ENCODE measurements around the gene TPMT.

DNA sequence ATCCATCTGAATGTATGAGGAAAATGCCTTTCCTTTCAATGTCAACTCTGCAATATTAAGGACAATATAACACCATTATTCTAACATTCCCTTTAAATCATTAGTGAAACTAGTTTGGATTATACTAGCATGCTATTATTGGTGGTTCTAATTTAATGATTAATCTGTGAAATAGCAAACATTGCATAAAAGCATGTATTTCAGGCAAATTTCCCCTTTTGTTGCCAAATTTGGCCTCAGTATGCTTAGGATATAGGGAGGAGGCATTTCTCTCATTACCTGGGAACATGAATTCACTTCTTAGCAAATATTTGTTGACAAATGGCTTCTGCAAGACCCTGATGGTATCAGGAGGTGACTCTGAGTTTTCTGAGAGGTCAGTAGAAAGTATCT lies 1.6 kb downstream of the TPMT start:
- TF ChIP-seq FOXK1 (CRISPR knock-in tag; IDR thresholded peaks at IDR 0.05), result no peak
- no peak for TF ChIP-seq TEAD4 (CRISPR knock-in tag; IDR thresholded peaks at IDR 0.05)
- TF ChIP-seq, protein P1, sequence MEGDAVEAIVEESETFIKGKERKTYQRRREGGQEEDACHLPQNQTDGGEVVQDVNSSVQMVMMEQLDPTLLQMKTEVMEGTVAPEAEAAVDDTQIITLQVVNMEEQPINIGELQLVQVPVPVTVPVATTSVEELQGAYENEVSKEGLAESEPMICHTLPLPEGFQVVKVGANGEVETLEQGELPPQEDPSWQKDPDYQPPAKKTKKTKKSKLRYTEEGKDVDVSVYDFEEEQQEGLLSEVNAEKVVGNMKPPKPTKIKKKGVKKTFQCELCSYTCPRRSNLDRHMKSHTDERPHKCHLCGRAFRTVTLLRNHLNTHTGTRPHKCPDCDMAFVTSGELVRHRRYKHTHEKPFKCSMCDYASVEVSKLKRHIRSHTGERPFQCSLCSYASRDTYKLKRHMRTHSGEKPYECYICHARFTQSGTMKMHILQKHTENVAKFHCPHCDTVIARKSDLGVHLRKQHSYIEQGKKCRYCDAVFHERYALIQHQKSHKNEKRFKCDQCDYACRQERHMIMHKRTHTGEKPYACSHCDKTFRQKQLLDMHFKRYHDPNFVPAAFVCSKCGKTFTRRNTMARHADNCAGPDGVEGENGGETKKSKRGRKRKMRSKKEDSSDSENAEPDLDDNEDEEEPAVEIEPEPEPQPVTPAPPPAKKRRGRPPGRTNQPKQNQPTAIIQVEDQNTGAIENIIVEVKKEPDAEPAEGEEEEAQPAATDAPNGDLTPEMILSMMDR (IDR thresholded peaks at IDR 0.05), result no peak
- no peak for TF ChIP-seq CREB1 (CRISPR knock-in tag; IDR thresholded peaks at IDR 0.05)

All from WTC11 (cell line).